Hematopoietic multipotent progenitor cell treated with erythropoietin and hydrocortisone succinate and interleukin-3 and kit ligand, for 4 days (in vitro differentiated cells): ENCODE results near the gene CDK15.
A peak's percentile ranks its signal among the peaks of the same experiment; 100 is the strongest.
"Not testable (repeated sequence)": the region's sequence is repeated elsewhere in the genome, so short reads cannot be mapped to it uniquely, and the experiment has no call there.

ENCODE experiments used
- DNase-seq: peaks from one replicate; pipeline ENCODE4 v3.0.0-alpha.2; 2015

Gene CDK15

GRCh38 chr2:201833781-201834180 is 27.4 kb downstream of the CDK15 start:
- no peak for DNase-seq

GRCh38 chr2:201835066-201835465 is 28.7 kb downstream of the CDK15 start:
- no peak for DNase-seq

GRCh38 chr2:201837391-201837790 is 31.1 kb downstream of the CDK15 start:
- DNase-seq = no peak

- no peak for DNase-seq
Observed at GRCh38 chr2:201837824-201838431, 31.6 kb downstream of the CDK15 start.

GRCh38 chr2:201839727-201840126 is 33.4 kb downstream of the CDK15 start:
- no peak for DNase-seq

GRCh38 chr2:201840726-201841125 is 34.4 kb downstream of the CDK15 start:
- DNase-seq = no peak

GRCh38 chr2:201842131-201842860 is 36.0 kb downstream of the CDK15 start:
- no peak for DNase-seq

GRCh38 chr2:201844922-201845321 is 38.6 kb downstream of the CDK15 start:
- DNase-seq = not testable (repeated sequence)

- DNase-seq = no peak
Observed at GRCh38 chr2:201847481-201847880, 41.1 kb downstream of the CDK15 start.

- DNase-seq = no peak
Observed at GRCh38 chr2:201852462-201852861, 46.1 kb downstream of the CDK15 start.

GRCh38 chr2:201852878-201853415 is 46.6 kb downstream of the CDK15 start:
- DNase-seq = no peak

GRCh38 chr2:201854221-201854801 is 48.0 kb downstream of the CDK15 start:
- no peak for DNase-seq

GRCh38 chr2:201854841-201855240 is 48.5 kb downstream of the CDK15 start:
- no peak for DNase-seq

- DNase-seq = no peak
Observed at GRCh38 chr2:201855356-201855755, 49.0 kb downstream of the CDK15 start.

- no peak for DNase-seq
Observed at GRCh38 chr2:201857326-201857725, 51.0 kb downstream of the CDK15 start.

GRCh38 chr2:201858281-201859184 is 52.2 kb downstream of the CDK15 start:
- peak; percentile 77 for DNase-seq

- no peak for DNase-seq
Observed at GRCh38 chr2:201859949-201860348, 53.6 kb downstream of the CDK15 start.

- peak; percentile 89 for DNase-seq
Observed at GRCh38 chr2:201860636-201861066, 54.3 kb downstream of the CDK15 start.

GRCh38 chr2:201862843-201863242 is 56.5 kb downstream of the CDK15 start:
- no peak for DNase-seq

- no peak for DNase-seq
Observed at GRCh38 chr2:201866643-201867473, 60.5 kb downstream of the CDK15 start.

- no peak for DNase-seq
Observed at GRCh38 chr2:201871471-201871870, 65.1 kb downstream of the CDK15 start.

GRCh38 chr2:201872591-201872990 is 66.3 kb downstream of the CDK15 start:
- DNase-seq = no peak
